ENCODE results near the gene TCTN1.

- no peak for TF ChIP-seq EZH2 (optimal IDR thresholded peaks at IDR 0.05; ENCODE audit: low read depth, low read length)
- no peak for TF ChIP-seq CTCF (IDR thresholded peaks at IDR 0.05; ENCODE audit: low read length)
Observed at GRCh38 chr12:110616471-110617115, 2.7 kb downstream of the TCTN1 start.

Measured in MM.1S (cell line).